Dendritic cell treated with granulocyte-macrophage colony-stimulating factor and Interleukin-4, amounts not matched to agents 40 ng/mL and 50 ng/mL, for 4 days (primary cell): ENCODE results near the gene UVRAG.
A peak's percentile ranks its signal among the peaks of the same experiment; 100 is the strongest.
"Not testable (repeated sequence)": the region's sequence is repeated elsewhere in the genome, so short reads cannot be mapped to it uniquely, and the experiment has no call there.

Source experiments
- H3K27ac Mint-ChIP-seq: one replicate; pipeline ENCODE4 v1.8.0; 2022; ENCODE audit warnings: mild to moderate bottlenecking, mixed read lengths
- H3K27me3 Mint-ChIP-seq: one replicate; pipeline ENCODE4 v1.8.0; 2022; ENCODE audit warnings: mild to moderate bottlenecking, mixed read lengths
- H3K36me3 Mint-ChIP-seq: one replicate; pipeline ENCODE4 v1.8.0; 2022; ENCODE audit warnings: low read depth, mixed read lengths
- H3K4me1 Mint-ChIP-seq: one replicate; pipeline ENCODE4 v1.8.0; 2022; ENCODE audit warnings: low read depth, mixed read lengths
- H3K4me3 Mint-ChIP-seq: one replicate; pipeline ENCODE4 v1.8.0; 2022; ENCODE audit warnings: mild to moderate bottlenecking, moderate library complexity, mixed read lengths
- H3K9me3 Mint-ChIP-seq: one replicate; pipeline ENCODE4 v1.8.0; 2022; ENCODE audit warnings: mixed read lengths
- intact Hi-C: fragments of 100-400 bp; cut with micrococcal nuclease; formaldehyde crosslinking; loops from one replicate; pipeline ENCODE4 v1.15.0; 2022

UVRAG gene

DNA sequence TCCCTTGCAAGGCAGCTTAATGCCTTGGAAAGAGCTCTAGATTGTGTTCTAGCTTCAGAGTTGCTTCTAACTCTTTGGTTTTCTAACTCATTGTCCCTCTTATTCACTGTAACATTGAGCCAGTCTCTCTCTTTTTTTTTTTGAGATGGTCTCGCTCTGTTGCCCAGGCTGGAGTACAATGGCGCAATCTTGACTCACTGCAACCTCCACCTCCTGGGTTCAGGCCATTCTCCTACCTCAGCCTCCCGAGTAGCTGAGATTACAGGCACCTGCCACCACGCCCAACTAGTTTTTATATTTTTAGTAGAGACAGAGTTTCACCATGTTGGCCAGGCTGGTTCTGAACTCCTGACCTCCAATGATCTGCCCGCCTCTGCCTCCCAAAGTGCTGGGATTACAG lies 266.1 kb downstream of the UVRAG start:
- intact Hi-C loops, H3K9me3 Mint-ChIP-seq, H3K27me3 Mint-ChIP-seq, H3K27ac Mint-ChIP-seq, H3K4me3 Mint-ChIP-seq: not testable (repeated sequence)
- Mint-ChIP-seq H3K36me3 (peaks cover 32% of the 10 kb centered on the region), H3K4me1 (peaks cover 12% of the 10 kb centered on the region)

- H3K4me3 Mint-ChIP-seq: no peak overlapping the region
- H3K4me1 Mint-ChIP-seq: peaks cover 18% of the 10 kb centered on the region
- no peak overlapping the region for H3K27ac Mint-ChIP-seq
- H3K9me3 Mint-ChIP-seq: no peaks in the 10 kb centered on the region
- peaks cover 43% of the 10 kb centered on the region for H3K36me3 Mint-ChIP-seq
- no peaks in the 10 kb centered on the region for H3K27me3 Mint-ChIP-seq
- intact Hi-C loops: no loop called here
Measured at GRCh38 chr11:76083563-76084451, 268.8 kb downstream of the UVRAG start.

GRCh38 chr11:76085270-76085669 lies 270.3 kb downstream of the UVRAG start:
- Mint-ChIP-seq H3K9me3 (peaks cover 6% of the 10 kb centered on the region), H3K27ac (no peak overlapping the region), H3K4me3 (no peak overlapping the region), H3K27me3 (no peaks in the 10 kb centered on the region), H3K36me3 (peaks cover 48% of the 10 kb centered on the region), H3K4me1 (peaks cover 19% of the 10 kb centered on the region)
- intact Hi-C loops: no loop called here

- Mint-ChIP-seq H3K27ac (no peak overlapping the region), H3K4me3 (no peak overlapping the region), H3K4me1 (peaks cover 19% of the 10 kb centered on the region), H3K9me3 (peaks cover 22% of the 10 kb centered on the region), H3K27me3 (no peaks in the 10 kb centered on the region), H3K36me3 (peaks cover 54% of the 10 kb centered on the region)
- intact Hi-C loops: no loop called here
Measured at GRCh38 chr11:76086743-76087635, 272.0 kb downstream of the UVRAG start.

GRCh38 chr11:76087749-76088148 lies 272.7 kb downstream of the UVRAG start:
- Mint-ChIP-seq H3K27ac (no peak overlapping the region), H3K9me3 (peaks cover 22% of the 10 kb centered on the region), H3K36me3 (peaks cover 57% of the 10 kb centered on the region), H3K4me3 (no peak overlapping the region), H3K4me1 (peaks cover 19% of the 10 kb centered on the region), H3K27me3 (no peaks in the 10 kb centered on the region)
- intact Hi-C loops: no loop called here

DNA sequence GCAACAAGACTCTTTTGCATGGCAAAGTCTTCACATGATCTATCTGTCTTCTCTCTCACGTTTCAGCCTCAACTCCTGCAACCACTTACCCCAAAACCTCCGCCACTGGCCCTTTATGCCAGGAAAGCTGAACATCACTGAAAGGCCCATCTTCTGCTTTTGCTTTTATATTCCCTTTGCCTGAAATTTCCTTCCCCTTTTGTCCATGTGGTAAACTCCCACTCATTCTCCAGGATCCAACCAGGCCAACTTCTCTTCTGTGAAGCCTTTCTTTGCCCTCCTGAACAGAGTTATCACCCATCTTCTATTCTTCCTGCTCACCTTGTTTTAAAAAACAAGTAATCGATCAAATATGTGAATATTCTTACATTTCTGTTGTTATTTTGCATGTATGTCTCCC lies 273.5 kb downstream of the UVRAG start:
- intact Hi-C loops: no loop called here
- Mint-ChIP-seq H3K4me1 (peaks cover 25% of the 10 kb centered on the region), H3K27me3 (no peaks in the 10 kb centered on the region), H3K36me3 (peaks cover 57% of the 10 kb centered on the region), H3K4me3 (no peak overlapping the region), H3K27ac (no peak overlapping the region), H3K9me3 (peaks cover 22% of the 10 kb centered on the region)

GRCh38 chr11:76090174-76090573 lies 275.2 kb downstream of the UVRAG start:
- peak overlapping the region; percentile 11 for H3K27ac Mint-ChIP-seq
- peaks cover 22% of the 10 kb centered on the region for H3K9me3 Mint-ChIP-seq
- peaks cover 33% of the 10 kb centered on the region for H3K4me1 Mint-ChIP-seq
- no peaks in the 10 kb centered on the region for H3K27me3 Mint-ChIP-seq
- intact Hi-C loops: no loop called here
- peaks cover 57% of the 10 kb centered on the region for H3K36me3 Mint-ChIP-seq
- H3K4me3 Mint-ChIP-seq: no peak overlapping the region

- Mint-ChIP-seq H3K27ac (no peak overlapping the region), H3K27me3 (no peaks in the 10 kb centered on the region), H3K4me1 (peaks cover 33% of the 10 kb centered on the region), H3K36me3 (peaks cover 53% of the 10 kb centered on the region), H3K9me3 (peaks cover 22% of the 10 kb centered on the region), H3K4me3 (no peak overlapping the region)
- intact Hi-C loops: no loop called here
Measured at GRCh38 chr11:76090821-76091220, 275.8 kb downstream of the UVRAG start.

DNA sequence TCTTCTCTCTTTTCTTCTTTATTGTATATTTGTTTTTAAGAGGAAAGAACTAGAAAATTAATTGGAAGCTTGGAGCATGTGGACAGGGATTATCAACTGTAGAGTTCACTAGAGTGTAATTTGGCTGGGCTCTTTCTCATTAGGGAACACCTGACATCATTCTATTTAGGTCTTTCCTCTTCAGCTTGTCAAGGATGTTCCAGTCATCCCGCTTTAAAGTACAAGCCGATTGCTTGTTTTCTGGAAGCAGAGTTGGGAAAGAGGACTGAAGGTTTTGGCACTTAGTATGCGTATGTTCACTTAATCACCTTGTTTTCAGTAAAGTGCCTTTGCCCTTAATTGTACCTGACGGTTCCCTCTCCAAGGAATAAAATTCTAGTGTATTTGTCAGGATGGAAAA lies 279.7 kb downstream of the UVRAG start:
- Mint-ChIP-seq H3K4me3 (no peak overlapping the region), H3K27ac (no peak overlapping the region), H3K4me1 (peaks cover 15% of the 10 kb centered on the region), H3K36me3 (peaks cover 52% of the 10 kb centered on the region), H3K9me3 (peaks cover 21% of the 10 kb centered on the region), H3K27me3 (no peaks in the 10 kb centered on the region)
- intact Hi-C loops: no loop called here

GRCh38 chr11:76095891-76096290 lies 280.9 kb downstream of the UVRAG start:
- Mint-ChIP-seq H3K9me3 (peaks cover 9% of the 10 kb centered on the region), H3K36me3 (peaks cover 48% of the 10 kb centered on the region), H3K27me3 (no peaks in the 10 kb centered on the region), H3K27ac (no peak overlapping the region), H3K4me3 (no peak overlapping the region), H3K4me1 (peaks cover 13% of the 10 kb centered on the region)
- intact Hi-C loops: no loop called here

- no peaks in the 10 kb centered on the region for H3K27me3 Mint-ChIP-seq
- H3K4me1 Mint-ChIP-seq: peaks cover 17% of the 10 kb centered on the region
- intact Hi-C loops: no loop called here
- no peak overlapping the region for H3K27ac Mint-ChIP-seq
- no peak overlapping the region for H3K4me3 Mint-ChIP-seq
- peaks cover 3% of the 10 kb centered on the region for H3K9me3 Mint-ChIP-seq
- peaks cover 47% of the 10 kb centered on the region for H3K36me3 Mint-ChIP-seq
Measured at GRCh38 chr11:76096552-76096951, 281.5 kb downstream of the UVRAG start.

DNA sequence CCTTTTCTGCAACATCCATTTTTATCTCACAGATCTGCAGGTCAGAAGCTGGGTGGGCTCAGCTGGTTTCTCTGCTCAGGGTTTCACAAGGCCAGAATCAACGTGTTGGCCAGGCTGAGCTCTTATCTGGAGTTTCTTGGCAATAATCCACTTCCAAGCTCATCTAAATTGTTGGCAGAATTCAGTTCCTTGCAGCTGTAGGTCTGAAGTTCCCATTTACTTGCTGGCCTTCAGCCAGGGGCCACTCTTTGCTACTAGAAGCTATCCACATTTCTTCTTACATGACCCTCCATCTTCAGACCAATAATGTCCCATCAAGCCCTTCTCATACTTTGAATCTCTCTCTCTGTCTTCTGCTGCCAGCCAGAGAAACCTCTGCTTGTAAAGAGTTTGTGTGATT lies 287.8 kb downstream of the UVRAG start:
- Mint-ChIP-seq H3K27ac (no peak overlapping the region), H3K9me3 (no peaks in the 10 kb centered on the region), H3K27me3 (no peaks in the 10 kb centered on the region), H3K36me3 (peaks cover 28% of the 10 kb centered on the region), H3K4me3 (no peak overlapping the region), H3K4me1 (peaks cover 20% of the 10 kb centered on the region)
- intact Hi-C loops: no loop called here

GRCh38 chr11:76103460-76103859 lies 288.4 kb downstream of the UVRAG start:
- H3K4me3 Mint-ChIP-seq: no peak overlapping the region
- H3K27ac Mint-ChIP-seq: no peak overlapping the region

GRCh38 chr11:76104285-76104684 lies 289.3 kb downstream of the UVRAG start:
- intact Hi-C loops: no loop called here

More at GRCh38 chr11:76103460-76103859, 288.4 kb downstream of the UVRAG start:
- intact Hi-C loops: no loop called here
- Mint-ChIP-seq H3K4me1 (peaks cover 20% of the 10 kb centered on the region), H3K9me3 (no peaks in the 10 kb centered on the region), H3K36me3 (peaks cover 26% of the 10 kb centered on the region), H3K27me3 (no peaks in the 10 kb centered on the region)

More at GRCh38 chr11:76104285-76104684, 289.3 kb downstream of the UVRAG start:
- H3K27ac Mint-ChIP-seq: no peak overlapping the region
- no peak overlapping the region for H3K4me3 Mint-ChIP-seq
- H3K27me3 Mint-ChIP-seq: no peaks in the 10 kb centered on the region
- H3K36me3 Mint-ChIP-seq: peaks cover 22% of the 10 kb centered on the region
- no peaks in the 10 kb centered on the region for H3K9me3 Mint-ChIP-seq
- H3K4me1 Mint-ChIP-seq: peaks cover 20% of the 10 kb centered on the region
